HG02610 (cell line): ENCODE results near the gene CAPN5.

ENCODE experiments used
- ATAC-seq: cut with Tn5 transposase; IDR thresholded peaks from one replicate; pipeline ENCODE4 v1.9.1; 2021; ENCODE audit warnings: mild to moderate bottlenecking, moderate library complexity; ENCODE audit not compliant: unreplicated experiment

CAPN5 gene

GRCh38 chr11:77063407-77063806, 3.4 kb upstream of the CAPN5 start:
- no peak for ATAC-seq

- ATAC-seq: no peak
Observed at GRCh38 chr11:77063861-77064260, 2.9 kb upstream of the CAPN5 start.

- ATAC-seq: no peak
Observed at GRCh38 chr11:77064648-77065217, 2.0 kb upstream of the CAPN5 start.

- ATAC-seq: no peak
Observed at GRCh38 chr11:77065878-77066228, 918 bp upstream of the CAPN5 start.

- no peak for ATAC-seq
Observed at GRCh38 chr11:77067861-77068443, 1.2 kb downstream of the CAPN5 start.

- ATAC-seq: no peak
Observed at GRCh38 chr11:77068457-77069335, 1.9 kb downstream of the CAPN5 start.

GRCh38 chr11:77069336-77069968, 2.7 kb downstream of the CAPN5 start:
- no peak for ATAC-seq

GRCh38 chr11:77069969-77070582, 3.3 kb downstream of the CAPN5 start:
- no peak for ATAC-seq

- no peak for ATAC-seq
Observed at GRCh38 chr11:77071077-77071476, 4.3 kb downstream of the CAPN5 start.

- no peak for ATAC-seq
Observed at GRCh38 chr11:77071671-77072605, 5.2 kb downstream of the CAPN5 start.

GRCh38 chr11:77072851-77073327, 6.1 kb downstream of the CAPN5 start:
- no peak for ATAC-seq

GRCh38 chr11:77073328-77074001, 6.7 kb downstream of the CAPN5 start:
- no peak for ATAC-seq

GRCh38 chr11:77074205-77074604, 7.4 kb downstream of the CAPN5 start:
- ATAC-seq: no peak

- ATAC-seq: no peak
Observed at GRCh38 chr11:77074626-77075221, 8.0 kb downstream of the CAPN5 start.

GRCh38 chr11:77075425-77075905, 8.7 kb downstream of the CAPN5 start:
- ATAC-seq: no peak

- no peak for ATAC-seq
Observed at GRCh38 chr11:77079666-77080065, 12.9 kb downstream of the CAPN5 start.

GRCh38 chr11:77080643-77081210, 14.0 kb downstream of the CAPN5 start:
- ATAC-seq: no peak

GRCh38 chr11:77081381-77081851, 14.6 kb downstream of the CAPN5 start:
- no peak for ATAC-seq
